Testis (tissue), 2 donors: ENCODE data around the gene MRI1.

Source experiments
- POLR2A ChIP-seq: fragments of 450-650 bp; IDR thresholded peaks from one replicate; pipeline ENCODE4 v1.6.1; 2017; ENCODE audit warnings: antibody characterized with exemption, mild to moderate bottlenecking, moderate library complexity
- TF ChIP-seq, protein P1 (sequence below), 3 experiments: fragments of 450-650 bp in 2 of 3; fragments of 200-600 bp in 1 of 3; sonication (generic) in 1 of 3; IDR thresholded peaks; one replicate each; pipeline ENCODE4 v1.5.1; 2016 to 2019; ENCODE audit warnings: antibody characterized with exemption in 3 of 3, mild to moderate bottlenecking in 2 of 3, moderate library complexity in 1 of 3

DNA sequence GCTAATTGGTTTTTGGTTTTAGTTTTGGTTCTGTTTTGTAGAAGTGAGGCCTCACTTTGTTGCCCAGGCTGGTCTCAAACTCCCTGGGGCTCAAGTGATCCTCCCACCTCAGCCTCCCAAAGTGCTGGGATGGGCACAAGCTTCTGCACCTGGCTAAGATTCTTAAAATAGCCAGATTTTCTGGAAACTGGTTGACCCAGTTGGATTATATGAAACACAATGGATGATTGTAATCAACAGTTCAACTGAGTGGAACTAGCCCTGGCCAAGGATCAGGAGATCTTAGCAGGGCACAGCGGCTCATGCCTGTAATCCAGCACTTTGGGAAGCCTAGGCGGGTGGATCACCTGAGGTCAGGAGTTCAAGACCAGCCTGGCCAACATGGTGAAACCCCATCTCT, 29.6 kb upstream of the MRI1 start:
- TF ChIP-seq, protein P1, sequence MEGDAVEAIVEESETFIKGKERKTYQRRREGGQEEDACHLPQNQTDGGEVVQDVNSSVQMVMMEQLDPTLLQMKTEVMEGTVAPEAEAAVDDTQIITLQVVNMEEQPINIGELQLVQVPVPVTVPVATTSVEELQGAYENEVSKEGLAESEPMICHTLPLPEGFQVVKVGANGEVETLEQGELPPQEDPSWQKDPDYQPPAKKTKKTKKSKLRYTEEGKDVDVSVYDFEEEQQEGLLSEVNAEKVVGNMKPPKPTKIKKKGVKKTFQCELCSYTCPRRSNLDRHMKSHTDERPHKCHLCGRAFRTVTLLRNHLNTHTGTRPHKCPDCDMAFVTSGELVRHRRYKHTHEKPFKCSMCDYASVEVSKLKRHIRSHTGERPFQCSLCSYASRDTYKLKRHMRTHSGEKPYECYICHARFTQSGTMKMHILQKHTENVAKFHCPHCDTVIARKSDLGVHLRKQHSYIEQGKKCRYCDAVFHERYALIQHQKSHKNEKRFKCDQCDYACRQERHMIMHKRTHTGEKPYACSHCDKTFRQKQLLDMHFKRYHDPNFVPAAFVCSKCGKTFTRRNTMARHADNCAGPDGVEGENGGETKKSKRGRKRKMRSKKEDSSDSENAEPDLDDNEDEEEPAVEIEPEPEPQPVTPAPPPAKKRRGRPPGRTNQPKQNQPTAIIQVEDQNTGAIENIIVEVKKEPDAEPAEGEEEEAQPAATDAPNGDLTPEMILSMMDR (IDR thresholded peaks at IDR 0.05): no peak
- no peak for TF ChIP-seq POLR2A
